Ascending aorta (tissue), 2 donors: ENCODE results near the gene DYNC1I1. TPM values are rescaled to one million over a fixed set of nuclear protein-coding genes. Genes with fewer than 3 reads are reported as not detected.

Source experiments
- DNase-seq, 2 donors: peaks; one replicate each; pipeline ENCODE4 v3.0.0-alpha.2; 2019; ENCODE audit warnings: low spot score in 2 of 2
- H3K27ac ChIP-seq, 2 donors: fragments of 200-600 bp; sonication (generic); one replicate each; pipeline ENCODE4 v1.5.1; 2016 to 2017; ENCODE audit warnings: mild to moderate bottlenecking in 1 of 2
- H3K27me3 ChIP-seq: fragments of 200-600 bp; sonication (generic); one replicate; pipeline ENCODE4 v1.5.1; 2017
- H3K36me3 ChIP-seq, 2 donors: fragments of 200-600 bp; sonication (generic); one replicate each; pipeline ENCODE4 v1.5.1; 2016
- H3K4me1 ChIP-seq, 2 donors: fragments of 200-600 bp; sonication (generic); one replicate each; pipeline ENCODE4 v1.5.1; 2016 to 2017; ENCODE audit warnings: mild to moderate bottlenecking in 1 of 2
- H3K4me3 ChIP-seq, 2 donors: fragments of 200-600 bp; sonication (generic); one replicate each; pipeline ENCODE4 v1.5.1; 2016 to 2017; ENCODE audit warnings: mild to moderate bottlenecking in 1 of 2
- H3K9me3 ChIP-seq, 2 donors: fragments of 200-600 bp; sonication (generic); one replicate each; pipeline ENCODE4 v1.5.1; 2016
- CTCF ChIP-seq, 3 experiments: fragments of 200-600 bp in 2 of 3; fragments of 450-650 bp in 1 of 3; sonication (generic) in 2 of 3; IDR thresholded peaks; one replicate each; pipeline ENCODE4 v1.5.1; 2016 to 2019; ENCODE audit warnings: antibody characterized with exemption in 3 of 3, mild to moderate bottlenecking in 1 of 3, moderate library complexity in 1 of 3
- intact Hi-C: fragments of 100-400 bp; cut with DNase I; formaldehyde crosslinking; loops from one replicate; pipeline ENCODE4 v1.15.1; 2023
- total RNA-seq: library from RNA; depleted of rRNA; stranded (reverse); fragments of >200 nt; gene quantifications from one replicate; pipeline ENCODE4 v1.1.0, GENCODE V29; 2016

Gene DYNC1I1
- total RNA-seq, 1 donor from 2014 or later, result 13.2 TPM

- DNase-seq, result no peak
- H3K4me1 ChIP-seq, result peaks cover 0 to 4% of the 10 kb centered on the region in 2 donors
- H3K27me3 ChIP-seq, result no peaks in the 10 kb centered on the region
- no peaks in the 10 kb centered on the region for H3K36me3 ChIP-seq
- no peaks in the 10 kb centered on the region for H3K9me3 ChIP-seq
- no peak overlapping the region for H3K4me3 ChIP-seq
- TF ChIP-seq CTCF (IDR thresholded peaks at IDR 0.05), result no peak
- H3K27ac ChIP-seq, result no peak overlapping the region
- intact Hi-C loops, result no loop called here
These were observed 127.7 kb downstream of the DYNC1I1 start for GRCh38 chr7:95899919-95900513.

GRCh38 chr7:95901006-95901405 lies 128.7 kb downstream of the DYNC1I1 start:
- no peaks in the 10 kb centered on the region for H3K27me3 ChIP-seq
- peaks cover 0 to 4% of the 10 kb centered on the region in 2 donors for H3K4me1 ChIP-seq
- intact Hi-C loops, result no loop called here
- H3K36me3 ChIP-seq, result no peaks in the 10 kb centered on the region
- H3K4me3 ChIP-seq, result no peak overlapping the region
- no peak for DNase-seq
- no peaks in the 10 kb centered on the region for H3K9me3 ChIP-seq
- TF ChIP-seq CTCF (IDR thresholded peaks at IDR 0.05), result no peak
- H3K27ac ChIP-seq, result no peak overlapping the region

- H3K27me3 ChIP-seq, result no peaks in the 10 kb centered on the region
- no peak overlapping the region for H3K4me3 ChIP-seq
- no peaks in the 10 kb centered on the region for H3K4me1 ChIP-seq
- no peak overlapping the region for H3K27ac ChIP-seq
- DNase-seq, result no peak
- no peaks in the 10 kb centered on the region for H3K9me3 ChIP-seq
- no peak for TF ChIP-seq CTCF (IDR thresholded peaks at IDR 0.05)
- intact Hi-C loops, result no loop called here
- H3K36me3 ChIP-seq, result no peaks in the 10 kb centered on the region
These were observed 131.7 kb downstream of the DYNC1I1 start for GRCh38 chr7:95904099-95904498.

- TF ChIP-seq CTCF (IDR thresholded peaks at IDR 0.05), result no peak
- intact Hi-C loops, result no loop called here
These were observed 132.8 kb downstream of the DYNC1I1 start for GRCh38 chr7:95905167-95905566.

GRCh38 chr7:95906851-95907250 lies 134.5 kb downstream of the DYNC1I1 start:
- no peak for TF ChIP-seq CTCF (IDR thresholded peaks at IDR 0.05)
- no peaks in the 10 kb centered on the region for H3K27me3 ChIP-seq
- no peak for DNase-seq
- H3K27ac ChIP-seq, result no peak overlapping the region
- intact Hi-C loops, result no loop called here
- H3K4me1 ChIP-seq, result no peaks in the 10 kb centered on the region
- H3K9me3 ChIP-seq, result no peaks in the 10 kb centered on the region
- H3K36me3 ChIP-seq, result no peaks in the 10 kb centered on the region
- H3K4me3 ChIP-seq, result no peak overlapping the region

More at GRCh38 chr7:95905167-95905566, 132.8 kb downstream of the DYNC1I1 start:
- no peaks in the 10 kb centered on the region for H3K27me3 ChIP-seq
- no peaks in the 10 kb centered on the region for H3K9me3 ChIP-seq
- H3K4me3 ChIP-seq, result no peak overlapping the region
- no peaks in the 10 kb centered on the region for H3K36me3 ChIP-seq
- DNase-seq, result no peak
- H3K27ac ChIP-seq, result no peak overlapping the region
- no peaks in the 10 kb centered on the region for H3K4me1 ChIP-seq

- no peak for DNase-seq
- Histone ChIP-seq H3K27ac (no peak overlapping the region), H3K4me3 (no peak overlapping the region), H3K9me3 (no peaks in the 10 kb centered on the region), H3K4me1 (no peaks in the 10 kb centered on the region), H3K36me3 (no peaks in the 10 kb centered on the region), H3K27me3 (no peaks in the 10 kb centered on the region)
- TF ChIP-seq CTCF (IDR thresholded peaks at IDR 0.05), result no peak
- intact Hi-C loops, result no loop called here
These were observed 135.0 kb downstream of the DYNC1I1 start for GRCh38 chr7:95907337-95907736.
